Lower leg skin (tissue), 3 donors: ENCODE results near the gene GPR137.

ENCODE experiments used
- POLR2A ChIP-seq, 2 donors: fragments of 450-650 bp; IDR thresholded peaks; one replicate each; pipeline ENCODE4 v1.6.1; 2016 to 2017; ENCODE audit warnings: antibody characterized with exemption in 2 of 2, mild to moderate bottlenecking in 1 of 2, moderate library complexity in 1 of 2
- TF ChIP-seq, protein P1 (sequence below), 3 donors: fragments of 450-650 bp; IDR thresholded peaks; one replicate each; pipeline ENCODE4 v1.5.1; 2016; ENCODE audit warnings: antibody characterized with exemption in 3 of 3, mild to moderate bottlenecking in 3 of 3, moderate library complexity in 2 of 3

GRCh38 chr11:64238076-64238475 is 47.6 kb upstream of the GPR137 start:
- TF ChIP-seq, protein P1, sequence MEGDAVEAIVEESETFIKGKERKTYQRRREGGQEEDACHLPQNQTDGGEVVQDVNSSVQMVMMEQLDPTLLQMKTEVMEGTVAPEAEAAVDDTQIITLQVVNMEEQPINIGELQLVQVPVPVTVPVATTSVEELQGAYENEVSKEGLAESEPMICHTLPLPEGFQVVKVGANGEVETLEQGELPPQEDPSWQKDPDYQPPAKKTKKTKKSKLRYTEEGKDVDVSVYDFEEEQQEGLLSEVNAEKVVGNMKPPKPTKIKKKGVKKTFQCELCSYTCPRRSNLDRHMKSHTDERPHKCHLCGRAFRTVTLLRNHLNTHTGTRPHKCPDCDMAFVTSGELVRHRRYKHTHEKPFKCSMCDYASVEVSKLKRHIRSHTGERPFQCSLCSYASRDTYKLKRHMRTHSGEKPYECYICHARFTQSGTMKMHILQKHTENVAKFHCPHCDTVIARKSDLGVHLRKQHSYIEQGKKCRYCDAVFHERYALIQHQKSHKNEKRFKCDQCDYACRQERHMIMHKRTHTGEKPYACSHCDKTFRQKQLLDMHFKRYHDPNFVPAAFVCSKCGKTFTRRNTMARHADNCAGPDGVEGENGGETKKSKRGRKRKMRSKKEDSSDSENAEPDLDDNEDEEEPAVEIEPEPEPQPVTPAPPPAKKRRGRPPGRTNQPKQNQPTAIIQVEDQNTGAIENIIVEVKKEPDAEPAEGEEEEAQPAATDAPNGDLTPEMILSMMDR (IDR thresholded peaks at IDR 0.05), result no peak
- no peak for TF ChIP-seq POLR2A (IDR thresholded peaks at IDR 0.05)
